GM21381 (cell line): ENCODE results near the gene ACADS.

ENCODE experiments used
- ATAC-seq: cut with Tn5 transposase; IDR thresholded peaks from one replicate; pipeline ENCODE4 v1.9.1; 2021; ENCODE audit warnings: mild to moderate bottlenecking, moderate library complexity; ENCODE audit not compliant: unreplicated experiment

Gene ACADS

DNA sequence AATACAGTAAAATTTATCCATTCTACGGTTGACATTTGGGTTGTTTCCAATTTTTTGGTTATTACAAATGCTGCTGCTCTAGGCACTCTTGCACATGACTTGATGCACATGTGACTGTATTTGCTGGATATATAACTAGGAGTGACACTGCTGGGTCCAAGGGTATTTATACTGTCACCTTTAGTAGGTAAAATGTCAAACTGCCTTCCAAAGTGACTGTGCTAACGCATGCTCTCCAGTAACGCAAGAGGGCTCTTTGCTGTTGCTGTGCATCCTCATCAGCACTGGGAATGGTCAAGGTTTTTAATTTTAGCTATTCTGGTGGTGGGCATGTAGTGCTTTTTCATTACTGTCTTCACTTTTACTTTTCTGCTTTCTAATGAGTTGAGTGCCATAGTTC is 62.3 kb downstream of the ACADS start:
- ATAC-seq, result no peak
